GM18870 (cell line): ENCODE results near the gene NEIL3.

Experiments
- ATAC-seq: cut with Tn5 transposase; IDR thresholded peaks from one replicate; pipeline ENCODE4 v1.9.1; 2021; ENCODE audit warnings: moderate library complexity; ENCODE audit not compliant: unreplicated experiment

NEIL3 gene

GRCh38 chr4:177408023-177408422, 98.3 kb downstream of the NEIL3 start:
- no peak for ATAC-seq

GRCh38 chr4:177410566-177410965, 100.9 kb downstream of the NEIL3 start:
- no peak for ATAC-seq

GRCh38 chr4:177411996-177412395, 102.3 kb downstream of the NEIL3 start:
- ATAC-seq = no peak
